ENCODE measurements around the gene VMA21.
A peak's percentile ranks its signal among the peaks of the same experiment; 100 is the strongest.

The VMA21 gene, protein sequence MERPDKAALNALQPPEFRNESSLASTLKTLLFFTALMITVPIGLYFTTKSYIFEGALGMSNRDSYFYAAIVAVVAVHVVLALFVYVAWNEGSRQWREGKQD

DNA sequence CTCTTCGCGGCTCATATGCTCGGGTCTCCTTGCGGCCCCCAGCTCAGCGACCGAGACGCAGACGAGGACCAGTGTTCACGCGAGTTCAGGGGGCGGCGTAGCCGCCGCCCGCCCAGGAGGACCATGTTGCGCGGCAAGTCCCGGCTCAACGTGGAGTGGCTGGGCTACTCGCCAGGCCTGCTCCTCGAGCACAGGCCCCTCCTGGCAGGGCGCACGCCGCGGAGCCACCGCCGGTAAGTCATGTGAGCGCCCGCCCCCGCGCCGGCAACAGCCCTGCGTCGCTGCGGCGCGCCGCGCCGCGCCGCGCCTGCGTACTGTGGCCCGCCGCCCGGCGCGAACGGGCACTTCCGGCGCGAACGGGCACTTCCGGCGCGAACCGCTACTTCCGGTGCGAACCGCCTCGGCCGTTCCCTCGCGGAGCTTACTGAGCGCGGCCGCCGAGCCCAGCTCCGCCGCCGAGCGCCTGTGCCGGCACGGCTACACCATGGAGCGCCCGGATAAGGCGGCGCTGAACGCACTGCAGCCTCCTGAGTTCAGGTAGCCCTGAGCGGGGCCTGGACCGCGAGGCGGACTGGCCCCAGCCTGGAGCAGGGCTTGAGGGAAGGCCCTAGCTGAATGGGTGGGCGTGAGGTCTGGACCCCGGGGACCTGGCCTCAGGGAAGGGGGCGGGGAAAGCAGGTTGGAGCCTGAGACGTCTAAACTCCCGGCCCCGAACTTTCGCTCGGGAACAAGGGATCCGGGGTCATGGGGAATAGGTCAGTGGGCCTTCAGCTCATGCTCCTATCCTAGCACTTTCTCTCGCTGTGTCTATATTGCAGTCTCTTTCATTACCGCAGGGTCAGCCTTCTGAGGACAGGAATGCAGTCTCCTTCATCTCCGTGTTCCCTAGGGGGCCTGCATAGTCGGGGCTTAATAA, at the start of gene VMA21:
TSS of gene VMA21 (plus strand) at position 382 of the 916 bp plus-strand sequence. CDS start at position 485, 103 bp downstream.
- peak within 1 kb of the TSS; percentile 84 to 90 for H3K4me3 ChIP-seq (ENCODE audit: low read length in 2 of 2)
- H3K27ac ChIP-seq (ENCODE audit: low read length) = peak within 1 kb of the TSS; percentile 87
- no peaks in the 10 kb centered on the region for H3K36me3 ChIP-seq (ENCODE audit: control insufficient read depth in 2 of 2, insufficient read depth in 2 of 2, low read length in 2 of 2)
- H3K9ac ChIP-seq (ENCODE audit: low read length in 2 of 2) = peak within 1 kb of the TSS; percentile 82 to 83
- no peaks in the 10 kb centered on the region for H3K27me3 ChIP-seq (ENCODE audit: control insufficient read depth in 1 of 2, insufficient read depth in 2 of 2, low read length in 2 of 2)
- H3K4me1 ChIP-seq (ENCODE audit: control insufficient read depth, insufficient read depth, low read length) = peaks cover 3% of the 10 kb centered on the region
- no peaks in the 10 kb centered on the region for H3K9me3 ChIP-seq (ENCODE audit: control insufficient read depth in 2 of 2, low read length in 2 of 2)

DNA sequence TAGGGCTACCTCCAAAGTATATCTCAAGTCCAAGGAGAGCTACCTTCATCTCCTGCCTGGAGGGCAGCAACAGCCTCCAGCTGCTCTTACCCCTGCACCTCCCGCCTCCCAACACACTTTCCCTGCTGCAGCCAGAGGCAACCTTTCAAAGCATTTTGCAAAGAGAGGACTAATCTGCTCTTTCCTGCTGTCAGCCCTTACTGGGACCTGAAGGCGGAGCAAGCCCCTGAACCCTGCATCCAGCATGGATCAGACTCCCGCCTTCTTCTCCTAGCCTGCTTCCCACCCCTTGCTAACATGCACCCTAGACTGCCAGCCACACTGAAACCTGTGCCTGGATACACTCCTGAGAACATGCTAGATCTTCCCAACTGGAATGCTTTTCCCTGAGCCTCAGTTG, 37.7 kb upstream of the VMA21 start:
- no peak overlapping the region for H3K9ac ChIP-seq (ENCODE audit: low read length in 2 of 2)
- no peaks in the 10 kb centered on the region for H3K36me3 ChIP-seq (ENCODE audit: control insufficient read depth in 2 of 2, insufficient read depth in 2 of 2, low read length in 2 of 2)
- no peak overlapping the region for H3K4me3 ChIP-seq (ENCODE audit: low read length in 2 of 2)
- no peaks in the 10 kb centered on the region for H3K9me3 ChIP-seq (ENCODE audit: control insufficient read depth in 2 of 2, low read length in 2 of 2)
- H3K27ac ChIP-seq (ENCODE audit: low read length) = no peak overlapping the region
- H3K27me3 ChIP-seq (ENCODE audit: control insufficient read depth in 1 of 2, insufficient read depth in 2 of 2, low read length in 2 of 2) = peaks cover 5 to 9% of the 10 kb centered on the region in 2 donors
- H3K4me1 ChIP-seq (ENCODE audit: control insufficient read depth, insufficient read depth, low read length) = peaks cover 2% of the 10 kb centered on the region

DNA sequence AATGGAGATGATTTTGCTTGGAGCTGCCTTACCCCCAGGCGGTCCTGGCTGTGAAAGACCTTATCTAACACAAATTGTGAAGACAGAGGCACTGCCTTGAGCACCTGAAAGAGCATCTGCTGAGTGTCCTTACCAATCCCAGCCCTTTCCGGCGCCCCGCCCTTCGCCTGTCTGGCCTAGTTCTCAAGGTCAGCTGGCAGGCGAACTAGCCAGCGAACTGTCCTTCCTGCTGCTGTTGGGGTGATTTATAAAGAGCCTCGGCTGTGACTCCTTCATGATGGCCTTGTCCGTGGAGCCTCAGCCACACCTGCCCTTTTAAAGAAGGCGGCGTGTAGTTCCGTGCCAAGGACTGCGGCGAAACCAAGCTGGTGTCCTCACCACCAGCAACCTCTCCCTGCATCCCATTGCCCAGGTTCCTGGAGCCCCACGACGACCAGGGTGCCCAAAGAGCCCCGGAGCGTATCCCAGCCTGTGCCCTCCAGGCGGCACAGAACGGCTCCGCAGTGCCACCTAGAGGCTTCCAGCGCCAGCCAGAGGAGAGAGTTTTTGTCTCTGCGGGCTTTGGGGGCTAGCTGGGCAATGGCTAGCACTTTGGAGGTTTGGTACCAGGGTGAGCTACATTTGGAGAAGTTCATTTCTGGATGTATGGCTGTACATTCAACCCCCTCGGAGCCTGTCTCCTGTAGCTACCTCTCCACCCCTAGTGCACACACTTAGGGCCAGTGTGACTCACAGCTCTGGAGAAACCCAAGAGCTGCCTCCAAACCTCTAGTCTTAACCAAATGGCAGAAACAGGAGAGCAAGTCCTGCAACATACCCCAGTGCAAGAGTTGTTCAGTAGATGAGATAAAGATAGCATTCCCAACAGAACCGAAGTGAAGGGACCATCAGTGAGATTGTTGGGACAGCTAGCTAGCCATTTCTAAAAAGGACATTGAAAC, 36.8 kb upstream of the VMA21 start:
- H3K9ac ChIP-seq (ENCODE audit: low read length in 2 of 2) = no peak overlapping the region
- no peaks in the 10 kb centered on the region for H3K9me3 ChIP-seq (ENCODE audit: control insufficient read depth in 2 of 2, low read length in 2 of 2)
- peaks cover 5 to 9% of the 10 kb centered on the region in 2 donors for H3K27me3 ChIP-seq (ENCODE audit: control insufficient read depth in 1 of 2, insufficient read depth in 2 of 2, low read length in 2 of 2)
- H3K27ac ChIP-seq (ENCODE audit: low read length) = no peak overlapping the region
- no peak overlapping the region for H3K4me3 ChIP-seq (ENCODE audit: low read length in 2 of 2)
- no peaks in the 10 kb centered on the region for H3K36me3 ChIP-seq (ENCODE audit: control insufficient read depth in 2 of 2, insufficient read depth in 2 of 2, low read length in 2 of 2)
- peaks cover 2% of the 10 kb centered on the region for H3K4me1 ChIP-seq (ENCODE audit: control insufficient read depth, insufficient read depth, low read length)

DNA sequence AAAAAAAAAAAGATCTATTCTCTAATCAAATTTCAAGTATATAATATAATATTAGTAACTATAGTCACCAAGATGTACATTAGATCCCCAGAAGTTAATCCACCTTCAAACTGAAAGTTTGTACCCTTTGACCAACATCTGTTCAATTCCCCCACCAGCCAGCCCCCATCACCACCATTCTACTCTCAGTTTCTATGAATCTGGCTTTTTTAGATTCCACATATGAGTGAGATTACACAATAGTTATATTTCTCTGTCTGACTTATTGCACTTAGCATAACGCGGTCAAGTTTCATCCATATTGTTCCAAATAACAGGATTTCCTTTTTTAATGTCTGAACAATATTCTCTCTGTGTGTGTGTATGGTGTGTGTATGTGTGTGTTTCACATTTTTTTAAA, 33.7 kb upstream of the VMA21 start:
- Histone ChIP-seq H3K9me3 (ENCODE audit: control insufficient read depth in 2 of 2, low read length in 2 of 2) (no peaks in the 10 kb centered on the region), H3K9ac (ENCODE audit: low read length in 2 of 2) (no peak overlapping the region), H3K27ac (ENCODE audit: low read length) (no peak overlapping the region), H3K4me1 (ENCODE audit: control insufficient read depth, insufficient read depth, low read length) (peaks cover 2% of the 10 kb centered on the region), H3K27me3 (ENCODE audit: control insufficient read depth in 1 of 2, insufficient read depth in 2 of 2, low read length in 2 of 2) (peaks cover 5 to 9% of the 10 kb centered on the region in 2 donors), H3K36me3 (ENCODE audit: control insufficient read depth in 2 of 2, insufficient read depth in 2 of 2, low read length in 2 of 2) (no peaks in the 10 kb centered on the region), H3K4me3 (ENCODE audit: low read length in 2 of 2) (no peak overlapping the region)

DNA sequence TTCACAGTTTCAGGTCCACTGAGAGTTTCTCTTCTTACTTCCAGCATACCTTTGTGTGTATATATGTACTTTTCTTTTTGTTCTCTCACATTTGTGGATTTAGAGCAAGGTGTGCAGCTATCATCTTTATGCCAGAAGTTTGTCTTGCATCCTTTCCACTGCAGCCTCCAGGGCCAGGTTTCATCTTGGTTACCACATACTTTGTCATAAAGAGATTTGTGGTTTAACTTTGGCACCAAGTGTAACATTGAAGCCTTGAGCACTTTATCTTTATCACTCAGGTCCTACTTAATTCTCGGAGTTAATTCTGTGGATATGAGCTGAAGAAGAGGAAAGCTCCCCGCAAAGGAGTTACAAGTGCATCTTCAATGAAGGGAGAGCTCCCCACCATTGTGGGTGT, 31.4 kb upstream of the VMA21 start:
- peaks cover 0 to 1% of the 10 kb centered on the region in 2 donors for H3K27me3 ChIP-seq (ENCODE audit: control insufficient read depth in 1 of 2, insufficient read depth in 2 of 2, low read length in 2 of 2)
- no peaks in the 10 kb centered on the region for H3K36me3 ChIP-seq (ENCODE audit: control insufficient read depth in 2 of 2, insufficient read depth in 2 of 2, low read length in 2 of 2)
- no peak overlapping the region for H3K27ac ChIP-seq (ENCODE audit: low read length)
- H3K9ac ChIP-seq (ENCODE audit: low read length in 2 of 2) = no peak overlapping the region
- H3K4me1 ChIP-seq (ENCODE audit: control insufficient read depth, insufficient read depth, low read length) = no peaks in the 10 kb centered on the region
- H3K4me3 ChIP-seq (ENCODE audit: low read length in 2 of 2) = no peak overlapping the region
- H3K9me3 ChIP-seq (ENCODE audit: control insufficient read depth in 2 of 2, low read length in 2 of 2) = no peaks in the 10 kb centered on the region

DNA sequence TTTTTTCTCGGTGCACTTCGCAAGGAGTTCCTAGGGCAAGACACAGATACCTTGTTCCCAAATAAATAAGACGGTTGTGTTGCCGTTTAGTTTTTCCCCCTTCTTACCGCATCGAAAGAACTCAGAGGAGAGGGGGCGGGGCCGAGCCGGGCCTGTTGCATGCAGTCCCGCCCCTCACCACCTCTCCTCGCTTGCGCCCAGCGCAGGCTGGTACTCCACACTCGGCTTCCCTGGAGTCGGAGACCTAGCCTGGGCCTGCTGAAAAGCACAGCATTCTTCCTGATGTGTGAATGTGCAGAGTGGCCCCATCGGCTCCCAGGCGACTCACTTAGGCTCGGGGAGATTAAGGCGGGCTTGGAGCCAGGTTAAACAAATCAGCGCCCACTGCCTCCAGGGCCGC, 26.1 kb upstream of the VMA21 start:
- Histone ChIP-seq H3K27ac (ENCODE audit: low read length) (no peak overlapping the region), H3K4me3 (ENCODE audit: low read length in 2 of 2) (no peak overlapping the region)

DNA sequence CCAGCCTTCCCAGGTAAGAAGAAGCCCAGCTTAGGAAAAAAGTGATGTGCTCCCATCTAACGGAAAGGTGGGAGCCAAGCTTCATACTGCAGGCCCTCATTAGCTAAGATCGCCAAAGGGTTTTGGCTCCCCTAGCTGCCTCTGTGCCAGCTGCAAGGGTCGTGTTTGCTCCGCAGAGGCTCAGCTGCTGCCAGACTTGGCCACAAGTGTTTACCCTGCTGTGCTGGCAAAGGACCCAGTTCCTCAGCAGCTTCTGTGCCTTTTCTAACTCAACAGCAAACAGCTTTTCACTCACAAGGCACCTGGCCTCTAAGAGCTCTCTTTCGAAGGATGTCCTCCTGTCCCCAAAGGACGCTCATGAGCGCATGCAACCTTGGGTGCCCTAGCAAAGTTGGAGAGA, 12.2 kb upstream of the VMA21 start:
- H3K9ac ChIP-seq (ENCODE audit: low read length in 2 of 2) = no peak overlapping the region
- H3K27ac ChIP-seq (ENCODE audit: low read length) = no peak overlapping the region
- peaks cover 10% of the 10 kb centered on the region for H3K4me1 ChIP-seq (ENCODE audit: control insufficient read depth, insufficient read depth, low read length)

More for the DNA sequence above, 26.1 kb upstream of the VMA21 start:
- H3K9ac ChIP-seq (ENCODE audit: low read length in 2 of 2) = no peak overlapping the region
- no peaks in the 10 kb centered on the region for H3K9me3 ChIP-seq (ENCODE audit: control insufficient read depth in 2 of 2, low read length in 2 of 2)
- H3K36me3 ChIP-seq (ENCODE audit: control insufficient read depth in 2 of 2, insufficient read depth in 2 of 2, low read length in 2 of 2) = no peaks in the 10 kb centered on the region
- H3K27me3 ChIP-seq (ENCODE audit: control insufficient read depth in 1 of 2, insufficient read depth in 2 of 2, low read length in 2 of 2) = peaks cover 0 to 6% of the 10 kb centered on the region in 2 donors
- H3K4me1 ChIP-seq (ENCODE audit: control insufficient read depth, insufficient read depth, low read length) = no peaks in the 10 kb centered on the region

DNA sequence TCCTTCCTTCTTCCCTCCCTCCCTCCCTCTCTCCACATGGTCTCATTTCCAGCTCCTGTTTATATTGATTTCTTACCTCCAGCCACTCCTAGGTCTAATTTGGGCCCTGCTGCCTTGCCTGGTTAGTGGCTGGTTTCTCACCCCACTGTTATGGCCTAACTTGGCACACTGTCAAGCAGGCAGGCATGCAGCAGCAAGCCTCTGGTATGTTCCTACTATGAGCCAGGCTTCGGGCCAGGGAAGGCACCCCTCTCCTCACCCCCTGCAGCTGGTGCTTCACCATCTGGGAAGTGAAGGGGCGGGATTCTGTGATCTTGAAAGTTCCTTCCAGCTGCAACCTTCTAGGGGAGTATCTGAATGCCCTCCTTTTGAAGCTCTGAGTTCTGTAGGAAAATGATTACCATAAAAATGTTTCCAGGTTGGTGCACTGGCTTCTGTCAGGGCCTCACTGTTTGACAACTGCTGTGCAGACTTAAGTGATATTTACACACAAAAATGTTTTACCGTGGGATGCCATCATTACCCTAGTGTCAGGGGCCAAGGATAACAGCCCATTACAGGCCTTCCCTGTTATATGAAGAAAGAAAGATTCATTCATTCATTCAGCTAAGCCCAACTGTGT, 10.1 kb upstream of the VMA21 start:
- H3K27me3 ChIP-seq (ENCODE audit: control insufficient read depth in 1 of 2, insufficient read depth in 2 of 2, low read length in 2 of 2) = peaks cover 0 to 3% of the 10 kb centered on the region in 2 donors
- no peaks in the 10 kb centered on the region for H3K9me3 ChIP-seq (ENCODE audit: control insufficient read depth in 2 of 2, low read length in 2 of 2)
- H3K9ac ChIP-seq (ENCODE audit: low read length in 2 of 2) = no peak overlapping the region
- H3K4me3 ChIP-seq (ENCODE audit: low read length in 2 of 2) = no peak overlapping the region
- H3K27ac ChIP-seq (ENCODE audit: low read length) = peak overlapping the region; percentile 18
- peaks cover 10% of the 10 kb centered on the region for H3K4me1 ChIP-seq (ENCODE audit: control insufficient read depth, insufficient read depth, low read length)
- no peaks in the 10 kb centered on the region for H3K36me3 ChIP-seq (ENCODE audit: control insufficient read depth in 2 of 2, insufficient read depth in 2 of 2, low read length in 2 of 2)

More for the DNA sequence above, 12.2 kb upstream of the VMA21 start:
- Histone ChIP-seq H3K36me3 (ENCODE audit: control insufficient read depth in 2 of 2, insufficient read depth in 2 of 2, low read length in 2 of 2) (no peaks in the 10 kb centered on the region), H3K27me3 (ENCODE audit: control insufficient read depth in 1 of 2, insufficient read depth in 2 of 2, low read length in 2 of 2) (peaks cover 0 to 2% of the 10 kb centered on the region in 2 donors), H3K9me3 (ENCODE audit: control insufficient read depth in 2 of 2, low read length in 2 of 2) (no peaks in the 10 kb centered on the region), H3K4me3 (ENCODE audit: low read length in 2 of 2) (no peak overlapping the region)

DNA sequence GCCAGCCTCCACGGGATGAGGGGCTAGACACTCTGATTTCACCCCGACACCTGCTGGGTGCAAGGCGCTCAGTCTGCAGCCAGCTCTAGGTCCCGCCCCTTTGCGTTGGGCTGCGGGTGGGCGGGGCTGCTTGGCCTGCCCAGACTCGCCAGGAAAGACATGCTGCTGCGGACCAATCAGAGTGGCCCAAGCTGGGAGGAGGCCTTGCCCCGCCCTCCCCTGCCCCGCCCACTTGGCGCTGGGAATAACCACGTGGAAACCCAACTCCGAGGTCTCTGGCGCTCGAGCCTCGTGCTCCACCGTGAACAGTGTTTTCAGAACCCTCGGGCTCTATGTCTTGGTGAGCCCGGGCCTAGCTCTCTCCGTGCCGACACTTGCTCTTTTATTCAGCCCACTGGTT, 5.3 kb upstream of the VMA21 start:
- Histone ChIP-seq H3K36me3 (ENCODE audit: control insufficient read depth in 2 of 2, insufficient read depth in 2 of 2, low read length in 2 of 2) (no peaks in the 10 kb centered on the region), H3K9me3 (ENCODE audit: control insufficient read depth in 2 of 2, low read length in 2 of 2) (no peaks in the 10 kb centered on the region), H3K4me3 (ENCODE audit: low read length in 2 of 2) (no peak overlapping the region), H3K27ac (ENCODE audit: low read length) (no peak overlapping the region), H3K4me1 (ENCODE audit: control insufficient read depth, insufficient read depth, low read length) (peaks cover 8% of the 10 kb centered on the region), H3K27me3 (ENCODE audit: control insufficient read depth in 1 of 2, insufficient read depth in 2 of 2, low read length in 2 of 2) (peaks cover 0 to 3% of the 10 kb centered on the region in 2 donors), H3K9ac (ENCODE audit: low read length in 2 of 2) (no peak overlapping the region)

DNA sequence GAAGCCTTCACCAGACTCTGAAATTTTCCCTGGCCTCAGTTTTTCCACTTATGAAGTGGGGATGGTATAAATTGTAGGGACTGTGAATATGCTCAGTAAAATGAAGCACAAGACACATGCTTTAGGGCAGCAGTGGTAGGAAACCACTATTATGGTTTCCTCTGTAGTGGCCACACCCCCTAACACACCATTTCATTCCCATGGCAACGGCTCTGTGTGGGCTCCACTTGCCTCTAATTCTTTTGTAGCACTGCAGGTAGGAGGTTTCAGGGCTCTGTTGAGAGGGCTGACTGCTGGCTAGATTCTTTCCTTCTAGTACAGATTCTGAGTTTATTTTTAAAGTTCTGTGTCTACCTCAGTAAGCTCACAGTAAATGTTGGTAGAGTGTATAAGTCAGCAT, 3.5 kb upstream of the VMA21 start:
- H3K4me1 ChIP-seq (ENCODE audit: control insufficient read depth, insufficient read depth, low read length) = peaks cover 3% of the 10 kb centered on the region
- peaks cover 0 to 3% of the 10 kb centered on the region in 2 donors for H3K27me3 ChIP-seq (ENCODE audit: control insufficient read depth in 1 of 2, insufficient read depth in 2 of 2, low read length in 2 of 2)
- H3K36me3 ChIP-seq (ENCODE audit: control insufficient read depth in 2 of 2, insufficient read depth in 2 of 2, low read length in 2 of 2) = no peaks in the 10 kb centered on the region

More for the DNA sequence above, 3.5 kb upstream of the VMA21 start:
- H3K27ac ChIP-seq (ENCODE audit: low read length) = no peak overlapping the region
- no peak overlapping the region for H3K9ac ChIP-seq (ENCODE audit: low read length in 2 of 2)
- no peaks in the 10 kb centered on the region for H3K9me3 ChIP-seq (ENCODE audit: control insufficient read depth in 2 of 2, low read length in 2 of 2)
- no peak overlapping the region for H3K4me3 ChIP-seq (ENCODE audit: low read length in 2 of 2)
